Natural killer cell (primary cell): ENCODE data around the gene C1orf21. TPM values are rescaled to one million over a fixed set of nuclear protein-coding genes. Genes with fewer than 3 reads are reported as not detected.

Experiments used
- ATAC-seq, 3 donors: fragments of 150-1000 bp in 2 of 3; fragments of 200-7000 bp in 1 of 3; cut with Tn5 transposase; 1 replicate in 1 of 3; 2 replicates in 2 of 3; pipeline ENCODE4 v1.10.0; 2021; ENCODE audit warnings: mild to moderate bottlenecking in 2 of 3, moderate library complexity in 2 of 3
- DNase-seq, 2 donors: peaks; one replicate each; pipeline versions ENCODE4 v3.0.0 to v3.0.0-alpha.2; 2013 to 2021; ENCODE audit warnings: mixed read lengths in 1 of 2
- H3K27ac ChIP-seq: one replicate; pipeline ENCODE4 v1.5.1; 2013; ENCODE audit warnings: mild to moderate bottlenecking, low read length
- H3K27me3 ChIP-seq: one replicate; pipeline ENCODE4 v1.6.1; 2013; ENCODE audit warnings: low read length; ENCODE audit not compliant: control insufficient read depth, insufficient read depth
- H3K36me3 ChIP-seq: one replicate; pipeline ENCODE4 v1.6.1; 2013; ENCODE audit warnings: low read length; ENCODE audit not compliant: control insufficient read depth, insufficient read depth
- H3K4me1 ChIP-seq: one replicate; pipeline ENCODE4 v1.6.1; 2013; ENCODE audit warnings: low read length; ENCODE audit not compliant: control insufficient read depth, insufficient read depth
- H3K4me3 ChIP-seq: one replicate; pipeline ENCODE4 v1.5.1; 2013; ENCODE audit warnings: low read length
- H3K9me3 ChIP-seq: one replicate; pipeline ENCODE4 v1.6.1; 2013; ENCODE audit warnings: low read length; ENCODE audit not compliant: control insufficient read depth, insufficient read depth
- H3K27ac Mint-ChIP-seq, 2 donors: one replicate each; pipeline ENCODE4 v1.8.0; 2022; ENCODE audit warnings: mild to moderate bottlenecking in 2 of 2, mixed read lengths in 2 of 2, moderate library complexity in 1 of 2
- H3K27me3 Mint-ChIP-seq, 2 donors: one replicate each; pipeline ENCODE4 v1.8.0; 2022; ENCODE audit warnings: low read depth in 2 of 2, mixed read lengths in 2 of 2
- H3K36me3 Mint-ChIP-seq: one replicate; pipeline ENCODE4 v1.8.0; 2022; ENCODE audit warnings: mixed read lengths
- H3K4me1 Mint-ChIP-seq, 2 donors: one replicate each; pipeline ENCODE4 v1.8.0; 2022; ENCODE audit warnings: mixed read lengths in 2 of 2
- H3K4me3 Mint-ChIP-seq: one replicate; pipeline ENCODE4 v1.8.0; 2022; ENCODE audit warnings: mild to moderate bottlenecking, moderate library complexity, mixed read lengths
- H3K9me3 Mint-ChIP-seq, 2 donors: one replicate each; pipeline ENCODE4 v1.8.0; 2022; ENCODE audit warnings: mixed read lengths in 2 of 2
- WGBS: methylation state at CpG from one replicate; pipeline ENCODE4 v1.1.7; 2013; ENCODE audit warnings: missing lambda C conversion rate; ENCODE audit not compliant: insufficient coverage; 5-methylcytosine and 5-hydroxymethylcytosine counted together
- intact Hi-C: fragments of 100-400 bp; cut with micrococcal nuclease; formaldehyde crosslinking; loops from one replicate; pipeline ENCODE4 v1.14.2; 2022
- total RNA-seq, 4 donors: library from RNA; stranded (reverse); fragments of 120-200 nt in 1 of 4; gene quantifications; one replicate each; pipeline versions ENCODE4 v1.2.3 to v1.2.4, GENCODE V29; 2013 to 2022
- TF ChIP-seq, protein P1 (sequence below): fragments of 200-600 bp; IDR thresholded peaks from one replicate; pipeline ENCODE4 v1.8.0; 2022; ENCODE audit warnings: antibody characterized with exemption

C1orf21 gene
- total RNA-seq, 3 donors from 2014 or later (not counting 1 experiment from before 2014, with no cell fraction given), result 84.3 to 111 (median 88.3) TPM

GRCh38 chr1:184445997-184446396, 59.2 kb downstream of the C1orf21 start:
- TF ChIP-seq, protein P1, sequence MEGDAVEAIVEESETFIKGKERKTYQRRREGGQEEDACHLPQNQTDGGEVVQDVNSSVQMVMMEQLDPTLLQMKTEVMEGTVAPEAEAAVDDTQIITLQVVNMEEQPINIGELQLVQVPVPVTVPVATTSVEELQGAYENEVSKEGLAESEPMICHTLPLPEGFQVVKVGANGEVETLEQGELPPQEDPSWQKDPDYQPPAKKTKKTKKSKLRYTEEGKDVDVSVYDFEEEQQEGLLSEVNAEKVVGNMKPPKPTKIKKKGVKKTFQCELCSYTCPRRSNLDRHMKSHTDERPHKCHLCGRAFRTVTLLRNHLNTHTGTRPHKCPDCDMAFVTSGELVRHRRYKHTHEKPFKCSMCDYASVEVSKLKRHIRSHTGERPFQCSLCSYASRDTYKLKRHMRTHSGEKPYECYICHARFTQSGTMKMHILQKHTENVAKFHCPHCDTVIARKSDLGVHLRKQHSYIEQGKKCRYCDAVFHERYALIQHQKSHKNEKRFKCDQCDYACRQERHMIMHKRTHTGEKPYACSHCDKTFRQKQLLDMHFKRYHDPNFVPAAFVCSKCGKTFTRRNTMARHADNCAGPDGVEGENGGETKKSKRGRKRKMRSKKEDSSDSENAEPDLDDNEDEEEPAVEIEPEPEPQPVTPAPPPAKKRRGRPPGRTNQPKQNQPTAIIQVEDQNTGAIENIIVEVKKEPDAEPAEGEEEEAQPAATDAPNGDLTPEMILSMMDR, result no peak
- intact Hi-C loops, result no loop called here
- no peaks in the 10 kb centered on the region for H3K27me3 Mint-ChIP-seq
- Histone ChIP-seq H3K27ac (no peak overlapping the region), H3K27me3 (no peaks in the 10 kb centered on the region), H3K4me1 (peaks cover 5% of the 10 kb centered on the region), H3K36me3 (no peaks in the 10 kb centered on the region), H3K9me3 (no peaks in the 10 kb centered on the region), H3K4me3 (no peak overlapping the region)
- H3K9me3 Mint-ChIP-seq, result no peaks in the 10 kb centered on the region
- H3K36me3 Mint-ChIP-seq, result no peaks in the 10 kb centered on the region
- H3K4me3 Mint-ChIP-seq, result no peak overlapping the region
- H3K27ac Mint-ChIP-seq, result peak overlapping the region in 1 of 2 donors; percentile 1
- WGBS, result 98% methylated on average over 3 of the region's 4 CpGs
- ATAC-seq (no peak), DNase-seq (no peak)
- peaks cover 62 to 72% of the 10 kb centered on the region in 2 donors for H3K4me1 Mint-ChIP-seq

DNA sequence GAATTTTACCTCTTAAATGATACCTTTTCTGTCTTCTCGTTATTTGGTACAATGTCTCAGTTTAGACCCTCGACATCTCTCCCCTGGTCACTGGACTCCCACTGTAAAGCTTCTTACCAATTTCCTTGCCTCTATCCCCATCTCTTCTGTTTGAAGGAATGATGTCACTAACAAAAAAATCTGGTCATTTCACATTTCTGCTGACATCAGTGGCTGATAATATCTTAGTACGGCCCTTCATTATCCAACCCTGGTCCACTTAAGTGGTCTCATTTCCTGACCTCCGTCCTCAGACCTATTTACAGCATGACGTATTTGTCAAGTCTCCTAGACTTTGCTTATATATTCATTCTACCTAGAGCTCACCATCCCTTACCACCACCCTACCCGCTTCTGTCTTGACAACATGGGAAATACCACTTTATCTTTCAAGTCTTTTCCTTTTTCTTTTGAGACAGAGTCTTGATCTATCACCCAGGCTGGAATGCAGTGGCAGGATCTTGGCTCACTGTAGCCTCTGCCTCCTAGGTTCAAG, 60.9 kb downstream of the C1orf21 start:
- Histone ChIP-seq H3K4me1 (peaks cover 5% of the 10 kb centered on the region), H3K9me3 (no peaks in the 10 kb centered on the region), H3K4me3 (no peak overlapping the region), H3K27ac (no peak overlapping the region), H3K36me3 (no peaks in the 10 kb centered on the region), H3K27me3 (no peaks in the 10 kb centered on the region)
- peak overlapping the region; percentile 4 to 73 for H3K27ac Mint-ChIP-seq
- no peak for DNase-seq
- no peak overlapping the region for H3K4me3 Mint-ChIP-seq
- no peaks in the 10 kb centered on the region for H3K9me3 Mint-ChIP-seq
- peaks cover 59 to 70% of the 10 kb centered on the region in 2 donors for H3K4me1 Mint-ChIP-seq
- ATAC-seq, result no peak
- intact Hi-C loops, result no loop called here
- WGBS, result 93% methylated on average over 6 of the region's 6 CpGs
- no peaks in the 10 kb centered on the region for H3K27me3 Mint-ChIP-seq
- no peaks in the 10 kb centered on the region for H3K36me3 Mint-ChIP-seq
- TF ChIP-seq, protein P1, result no peak

DNA sequence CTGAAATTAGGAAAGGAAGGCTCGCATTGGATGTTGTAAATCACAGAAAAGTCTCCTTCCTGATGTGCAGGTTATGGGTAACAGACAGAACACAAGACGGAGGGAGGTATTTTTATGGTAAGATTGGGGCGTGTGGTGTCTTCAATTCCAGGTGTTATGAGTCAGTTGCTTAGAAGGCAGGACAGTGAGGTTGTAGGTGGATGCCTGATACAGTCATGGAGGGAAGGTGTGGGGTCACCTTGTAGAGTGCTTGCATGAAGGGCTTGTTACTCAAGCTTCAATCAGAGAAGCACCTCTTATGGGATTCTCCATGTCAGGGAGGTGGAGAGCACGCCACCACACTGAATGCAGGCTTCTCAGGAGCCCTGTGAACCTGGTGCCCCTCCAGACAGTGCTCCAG, 63.1 kb downstream of the C1orf21 start:
- no peak for ATAC-seq
- WGBS, result 87% methylated on average over 4 of the region's 4 CpGs
- TF ChIP-seq, protein P1, result no peak

DNA sequence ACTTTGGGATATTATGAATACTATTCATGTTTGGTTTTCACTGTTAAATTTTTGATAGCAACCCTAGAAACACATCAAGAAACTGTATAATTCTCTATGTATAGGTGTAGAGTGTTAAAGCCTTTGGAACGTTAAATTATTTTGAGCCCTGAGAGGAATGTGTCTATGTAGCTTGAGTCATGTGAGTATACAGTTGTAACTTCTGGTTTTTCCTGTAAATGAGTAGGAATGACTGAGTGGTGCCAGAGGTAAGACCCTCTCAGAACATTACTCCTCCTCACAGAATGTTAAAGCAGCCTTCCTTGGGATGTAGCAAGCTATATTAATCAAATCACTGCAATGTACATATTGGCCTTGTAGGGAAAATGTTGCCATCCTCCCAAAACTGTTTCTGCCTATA, 69.0 kb downstream of the C1orf21 start:
- Histone ChIP-seq H3K4me3 (no peak overlapping the region), H3K36me3 (no peaks in the 10 kb centered on the region), H3K9me3 (no peaks in the 10 kb centered on the region), H3K27me3 (no peaks in the 10 kb centered on the region), H3K27ac (no peak overlapping the region), H3K4me1 (peaks cover 5% of the 10 kb centered on the region)
- H3K4me1 Mint-ChIP-seq, result peaks cover 74 to 82% of the 10 kb centered on the region in 2 donors
- DNase-seq, result no peak
- no peaks in the 10 kb centered on the region for H3K36me3 Mint-ChIP-seq
- ATAC-seq, result no peak
- TF ChIP-seq, protein P1, result no peak
- no CpG with 5 or more reads among the region's 1 CpG for WGBS
- no peak overlapping the region for H3K4me3 Mint-ChIP-seq
- H3K27ac Mint-ChIP-seq, result peak overlapping the region; percentile 13 to 39
- H3K27me3 Mint-ChIP-seq, result no peaks in the 10 kb centered on the region
- H3K9me3 Mint-ChIP-seq, result no peaks in the 10 kb centered on the region
- intact Hi-C loops, result no loop called here

More for the DNA sequence above, 63.1 kb downstream of the C1orf21 start:
- H3K27me3 Mint-ChIP-seq, result no peaks in the 10 kb centered on the region
- H3K9me3 ChIP-seq, result no peaks in the 10 kb centered on the region
- no peaks in the 10 kb centered on the region for H3K36me3 ChIP-seq
- H3K27ac Mint-ChIP-seq, result peak overlapping the region in 1 of 2 donors; percentile 32
- peaks cover 66 to 72% of the 10 kb centered on the region in 2 donors for H3K4me1 Mint-ChIP-seq
- no peak overlapping the region for H3K4me3 ChIP-seq
- no peaks in the 10 kb centered on the region for H3K36me3 Mint-ChIP-seq
- H3K4me3 Mint-ChIP-seq, result no peak overlapping the region
- H3K4me1 ChIP-seq, result peaks cover 9% of the 10 kb centered on the region
- H3K9me3 Mint-ChIP-seq, result no peaks in the 10 kb centered on the region
- no peak overlapping the region for H3K27ac ChIP-seq
- DNase-seq, result no peak
- intact Hi-C loops, result loop anchor here (5.0 kb wide), 2 partner anchors 33 to 63 kb away; partner anchors contain the start of gene C1orf21
- no peaks in the 10 kb centered on the region for H3K27me3 ChIP-seq
